DOHH2 (cell line): ENCODE data around the gene CWC27.

Experiments used
- CTCF ChIP-seq: fragments of 200-600 bp; sonication (generic); IDR thresholded peaks from one replicate; pipeline ENCODE4 v1.5.1; 2014; ENCODE audit warnings: antibody characterized with exemption, mild to moderate bottlenecking, low read depth, low read length; ENCODE audit not compliant: poor library complexity, severe bottlenecking
- EZH2phosphoT487 ChIP-seq: fragments of 200-600 bp; sonication (generic); IDR thresholded peaks from 2 replicates; pipeline ENCODE4 v1.6.1; 2017; ENCODE audit warnings: borderline replicate concordance, mild to moderate bottlenecking, antibody characterized with exemption, low read length, moderate library complexity, mixed read lengths

DNA sequence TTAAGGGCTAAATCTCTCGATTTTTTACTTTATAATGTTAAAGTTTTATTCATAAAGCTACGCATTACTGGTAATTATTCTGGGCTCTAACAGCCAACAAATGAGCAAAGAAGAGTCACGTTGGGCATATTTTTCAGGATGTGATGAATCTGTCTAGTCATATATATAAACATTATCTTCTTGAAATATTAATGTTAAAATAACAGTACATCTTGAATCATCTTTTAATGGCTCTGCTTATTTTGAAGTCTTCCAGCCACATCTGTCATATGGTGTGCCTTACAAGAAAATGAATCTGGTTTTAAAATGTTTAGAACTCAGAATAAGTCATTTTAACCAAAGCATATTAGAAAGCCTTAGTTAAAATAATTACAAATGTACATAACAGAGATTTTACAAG, 96.9 kb downstream of the CWC27 start:
- no peak for TF ChIP-seq CTCF
- TF ChIP-seq EZH2phosphoT487 = no peak
